ENCODE results near the gene FCGR3B. TPM values are rescaled to one million over a fixed set of nuclear protein-coding genes. Genes with fewer than 3 reads are reported as not detected.

The FCGR3B gene
- total RNA-seq, 1 donor, result not detected

Other genes starting within 250 kb of the FCGR3B start
- gene FCGR2A, start 125.7 kb downstream of the FCGR3B start, total RNA-seq, result 0.59 and 1.4 TPM in 2 replicates
- 0.36 and 0.88 TPM in 2 replicates for gene HSPA6, start 106.6 kb downstream of the FCGR3B start, total RNA-seq
- under 0.01 TPM in 1 of 2 replicates, not detected in the other for gene FCGR3A, start 81.4 kb downstream of the FCGR3B start, total RNA-seq
- gene FCGR2B, start 32.0 kb upstream of the FCGR3B start, total RNA-seq, result 0.36 TPM in 1 of 2 replicates, not detected in the other
- gene FCRLA, start 76.1 kb upstream of the FCGR3B start, total RNA-seq, result 0.88 and 1.4 TPM in 2 replicates
- gene FCRLB, start 90.4 kb upstream of the FCGR3B start, total RNA-seq, result 1.8 TPM in 2 replicates
- 20.6 and 32.1 TPM in 2 replicates for gene DUSP12, start 118.6 kb upstream of the FCGR3B start, total RNA-seq
- gene ATF6, start 135.1 kb upstream of the FCGR3B start, total RNA-seq, result 28.6 and 30.1 TPM in 2 replicates

Measured in osteoblast (primary cell).